GM21526 (cell line): Measurements from ENCODE around the gene SERPINB1.
"Not testable (repeated sequence)": the region's sequence is repeated elsewhere in the genome, so short reads cannot be mapped to it uniquely, and the experiment has no call there.

Source experiments
- ATAC-seq: cut with Tn5 transposase; IDR thresholded peaks from one replicate; pipeline ENCODE4 v1.9.1; 2021; ENCODE audit warnings: moderate library complexity; ENCODE audit not compliant: unreplicated experiment, low FRiP score

Gene SERPINB1

DNA sequence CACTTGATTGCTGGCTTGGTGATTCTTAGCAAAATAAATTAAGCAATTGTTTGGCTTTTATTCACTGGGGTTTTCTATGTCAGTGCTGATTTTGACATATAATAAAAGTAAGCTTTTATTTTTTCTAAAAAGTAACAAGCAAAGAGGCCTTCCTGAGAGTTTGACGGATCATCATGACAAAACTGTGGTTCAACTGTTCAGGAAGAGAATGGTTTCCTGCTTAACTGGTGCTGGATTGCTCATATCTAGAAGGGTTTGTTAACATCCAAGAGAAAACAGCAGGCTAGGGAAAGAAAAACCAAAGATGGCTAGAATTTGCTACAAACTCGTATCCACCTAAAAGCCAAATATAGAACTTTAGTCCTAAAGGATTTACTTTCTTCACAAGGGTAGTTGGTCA lies 21.2 kb downstream of the SERPINB1 start:
- no peak for ATAC-seq

DNA sequence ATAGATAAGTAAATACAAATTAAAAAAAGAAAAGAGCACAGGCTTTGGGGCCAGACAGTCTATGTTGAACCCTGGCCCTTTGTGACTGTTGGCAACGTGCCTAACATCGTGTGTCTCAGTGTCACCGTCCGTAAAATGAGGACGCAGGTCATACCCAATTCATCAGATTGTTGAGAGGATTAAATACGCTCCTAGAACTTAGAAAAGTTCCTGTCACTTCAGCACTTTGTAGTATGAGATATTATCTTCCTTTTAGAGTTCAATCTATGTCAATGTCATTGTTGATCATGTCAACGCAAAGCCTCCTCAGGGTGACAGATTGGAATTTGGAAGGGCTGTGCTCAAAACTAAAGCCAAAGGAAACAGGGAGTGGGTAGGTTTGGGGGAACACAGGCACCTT lies 21.7 kb downstream of the SERPINB1 start:
- ATAC-seq: no peak

DNA sequence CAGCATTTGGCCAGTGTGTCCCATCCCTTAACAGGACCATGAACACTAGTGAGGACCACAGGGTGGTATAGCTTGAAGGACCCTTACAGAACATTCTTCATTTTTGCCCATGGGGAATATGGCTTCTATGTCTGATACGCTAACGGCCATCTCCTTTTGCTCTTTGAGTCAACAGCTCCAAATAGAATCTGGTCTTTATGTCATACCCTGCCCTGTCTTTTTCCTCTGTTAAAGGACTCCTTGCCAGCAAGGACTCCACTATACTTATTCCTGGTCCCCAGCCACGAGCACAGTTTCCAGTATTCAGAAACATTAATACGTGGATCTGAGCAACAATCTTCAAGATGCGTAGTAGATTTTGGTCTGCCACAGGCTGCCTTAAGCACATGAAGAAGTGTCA lies 22.5 kb downstream of the SERPINB1 start:
- ATAC-seq: no peak

DNA sequence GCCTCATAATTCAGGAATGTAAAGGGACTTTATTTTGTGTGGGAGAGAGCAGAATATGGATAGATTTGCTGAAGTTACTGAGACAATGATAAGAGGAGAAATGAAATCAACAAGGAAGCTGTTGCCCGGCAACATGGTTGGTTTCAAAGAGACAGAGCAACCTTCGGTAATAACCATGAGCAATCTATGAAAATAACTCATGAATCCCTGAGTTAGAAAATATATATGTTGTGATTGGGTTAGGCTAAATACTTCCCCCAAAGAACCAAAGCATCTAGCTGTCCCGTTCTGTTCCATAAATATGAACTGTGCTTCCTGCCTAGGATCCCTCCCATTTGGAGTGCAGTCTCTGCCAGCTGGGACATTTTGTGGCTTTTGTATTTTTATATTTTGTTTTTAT lies 23.1 kb downstream of the SERPINB1 start:
- ATAC-seq: no peak

DNA sequence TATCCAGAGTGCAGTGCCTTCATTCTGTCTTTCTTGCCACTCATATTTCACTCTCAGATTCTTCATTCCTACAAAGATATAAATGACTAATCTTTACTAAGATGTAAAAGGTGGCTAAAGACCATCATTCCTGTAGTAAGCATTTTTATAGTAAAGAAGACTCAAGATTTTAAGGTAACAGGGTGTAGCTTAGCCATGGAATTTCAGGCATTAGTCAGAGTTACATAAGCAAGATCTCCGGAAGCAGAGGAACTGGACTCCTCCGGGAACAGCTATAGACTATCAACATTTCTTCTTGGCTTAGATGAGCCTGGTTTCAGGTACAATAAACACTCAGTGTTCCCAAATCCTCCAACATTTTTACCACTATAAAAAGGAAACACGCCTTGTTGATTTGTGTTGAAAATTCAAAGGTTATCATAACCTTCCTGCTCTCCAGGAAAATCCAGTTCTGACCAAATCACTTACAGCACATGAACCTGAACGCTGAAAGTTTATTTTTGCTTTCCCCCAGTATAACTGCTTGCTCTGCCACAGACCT lies 23.7 kb downstream of the SERPINB1 start:
- no peak for ATAC-seq

DNA sequence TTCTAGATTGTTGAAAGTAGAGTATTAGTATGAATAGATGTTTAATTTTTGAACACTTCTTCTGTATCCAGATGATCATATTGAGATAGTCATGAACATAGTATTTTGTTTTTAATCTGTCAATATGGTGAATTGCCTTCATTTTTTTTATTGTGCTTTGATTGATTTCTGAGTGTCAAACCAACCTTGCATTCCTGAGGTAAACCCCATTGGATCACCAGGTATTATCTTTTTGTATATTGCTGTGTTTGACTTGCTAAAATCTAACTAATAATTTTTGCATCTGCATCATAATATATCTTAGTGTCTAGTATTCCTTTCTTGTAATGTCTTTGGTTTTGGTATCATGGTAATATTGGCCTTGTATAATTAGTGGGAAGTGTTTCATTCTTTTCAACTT lies 25.5 kb downstream of the SERPINB1 start:
- no peak for ATAC-seq

DNA sequence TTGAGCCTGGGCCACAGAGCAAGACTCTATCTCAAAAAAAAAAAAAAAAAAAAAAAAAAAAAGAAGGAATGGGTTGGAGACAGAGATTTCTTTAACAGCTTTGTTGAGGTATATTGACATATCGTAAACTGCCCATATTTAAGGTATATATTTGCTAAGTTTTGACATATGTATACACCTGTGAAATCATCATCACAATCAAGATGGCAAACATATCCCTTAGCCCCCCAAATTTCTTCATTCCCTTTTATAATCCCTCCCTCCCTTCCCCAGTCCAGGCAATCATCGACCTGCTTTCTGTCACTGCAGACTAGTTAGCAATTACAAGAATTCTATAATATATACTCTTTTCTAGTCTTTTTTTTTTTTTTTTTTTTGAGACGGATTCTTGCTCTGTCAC lies 29.0 kb downstream of the SERPINB1 start:
- no peak for ATAC-seq

DNA sequence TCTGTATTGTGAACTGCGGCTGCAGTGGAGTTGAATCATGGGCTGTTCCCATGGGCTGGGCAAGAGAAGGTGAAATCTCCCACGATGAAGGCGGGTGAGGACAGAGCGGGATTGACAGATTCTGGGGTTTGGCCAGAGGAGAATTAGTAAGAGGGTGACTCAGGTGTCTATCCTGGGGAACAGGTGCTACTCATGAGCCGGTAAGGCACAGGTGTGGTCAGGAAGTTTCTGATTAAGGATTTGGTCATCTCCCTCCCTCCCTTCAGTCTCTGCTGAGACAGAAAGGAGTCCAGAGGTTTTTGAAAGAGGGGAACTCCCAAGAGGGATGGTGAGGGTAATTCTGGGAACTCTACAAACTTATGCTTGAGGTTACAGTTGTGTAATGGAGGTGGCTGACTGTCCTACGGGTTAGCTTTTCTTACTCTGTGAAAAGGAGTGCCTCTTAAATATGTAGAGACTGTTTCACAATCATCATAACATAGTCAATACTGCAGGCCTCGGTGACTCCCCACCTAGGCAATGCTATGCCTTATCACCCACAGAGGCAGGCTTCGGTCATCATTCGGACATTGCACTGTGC lies 31.5 kb downstream of the SERPINB1 start:
- no peak for ATAC-seq

DNA sequence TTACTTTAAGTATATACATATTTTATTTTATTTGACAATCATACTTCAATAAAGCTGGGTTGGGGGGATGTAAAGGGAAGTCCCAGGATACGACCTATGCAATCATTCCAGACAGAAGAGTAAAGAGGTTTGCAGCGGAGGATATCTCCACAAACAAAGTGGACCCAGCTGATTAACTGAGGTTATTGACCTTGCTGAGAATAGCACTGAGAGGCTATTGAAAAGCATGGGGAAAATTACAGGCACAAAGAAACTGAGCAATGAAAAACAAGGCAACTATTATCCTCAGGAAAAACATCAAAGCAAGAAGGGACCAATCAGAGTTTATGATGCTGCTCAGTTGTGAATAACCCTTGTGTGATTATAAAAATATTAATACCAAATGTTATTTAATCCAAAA lies 32.6 kb downstream of the SERPINB1 start:
- ATAC-seq: no peak

DNA sequence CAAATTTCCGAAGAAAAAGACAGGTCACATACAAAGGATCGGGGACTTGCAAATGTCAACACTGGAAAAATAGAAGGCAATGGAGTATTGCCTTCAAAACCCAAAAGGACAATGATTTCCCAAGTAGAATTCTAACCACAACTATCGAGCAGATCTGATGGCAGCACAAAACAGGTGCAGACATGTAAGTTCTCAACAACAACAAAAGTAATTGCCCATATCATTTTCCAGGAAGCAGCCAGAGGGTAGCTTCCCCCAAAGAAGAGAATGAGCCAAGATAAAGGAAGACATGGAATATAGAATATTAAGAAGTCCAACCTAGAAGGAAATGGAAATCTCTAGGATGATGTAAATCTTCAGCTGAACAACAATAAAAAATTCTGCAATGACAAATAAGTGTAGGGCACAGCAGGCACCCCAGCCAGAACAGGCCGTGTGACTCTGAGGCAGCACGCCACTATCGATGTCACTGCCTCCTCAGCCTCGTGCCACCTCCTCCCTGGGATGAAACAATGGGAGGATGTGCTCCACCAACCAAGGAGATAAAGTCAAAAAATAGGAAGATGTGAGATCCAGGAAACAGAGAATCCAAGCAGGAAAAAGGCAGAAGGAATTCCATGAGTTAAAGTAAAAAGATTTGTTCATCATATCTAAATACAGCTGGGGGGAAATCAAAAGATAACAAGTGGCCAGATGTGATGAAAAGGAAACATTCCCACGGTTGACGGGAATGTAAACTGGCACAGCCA lies 34.1 kb downstream of the SERPINB1 start:
- no peak for ATAC-seq

DNA sequence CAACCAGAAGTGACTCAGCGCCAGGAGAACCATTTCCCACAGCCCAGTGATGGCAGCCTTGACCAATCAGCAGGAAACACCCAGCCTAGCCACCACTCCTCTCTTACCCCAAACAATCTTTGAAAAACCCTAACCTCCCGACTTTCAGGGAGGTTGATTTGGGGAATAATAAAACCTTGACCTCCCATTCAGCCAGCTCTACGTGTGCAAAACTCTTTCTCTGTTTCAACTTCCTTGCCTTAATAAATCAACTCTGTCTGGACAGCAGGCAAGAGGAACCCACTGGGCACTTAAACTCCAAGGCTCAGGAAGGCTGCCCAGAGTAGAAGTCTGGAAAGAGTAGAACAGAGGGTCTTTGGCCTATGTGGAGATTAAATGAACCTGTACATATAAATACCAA lies 35.0 kb downstream of the SERPINB1 start:
- ATAC-seq: no peak

DNA sequence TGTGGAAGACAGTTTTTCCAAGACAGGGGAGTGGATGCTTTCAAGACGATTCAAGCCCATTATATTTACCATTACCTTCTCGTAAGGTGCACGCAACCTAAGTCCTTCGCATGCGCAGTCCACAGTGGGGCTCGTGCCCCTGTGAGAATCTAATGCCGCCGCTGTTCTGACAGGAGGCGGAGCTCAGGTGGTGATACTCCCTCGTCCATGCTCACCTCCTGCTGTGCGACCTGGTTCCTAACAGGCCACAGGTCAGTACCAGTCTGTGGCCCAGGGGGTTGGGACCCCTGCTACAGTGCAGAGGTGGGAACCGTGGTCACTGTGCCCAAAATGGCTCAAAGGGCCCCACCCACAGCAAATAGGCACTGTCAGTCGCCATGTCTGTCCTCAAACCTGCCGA lies 36.6 kb downstream of the SERPINB1 start:
- no peak for ATAC-seq

DNA sequence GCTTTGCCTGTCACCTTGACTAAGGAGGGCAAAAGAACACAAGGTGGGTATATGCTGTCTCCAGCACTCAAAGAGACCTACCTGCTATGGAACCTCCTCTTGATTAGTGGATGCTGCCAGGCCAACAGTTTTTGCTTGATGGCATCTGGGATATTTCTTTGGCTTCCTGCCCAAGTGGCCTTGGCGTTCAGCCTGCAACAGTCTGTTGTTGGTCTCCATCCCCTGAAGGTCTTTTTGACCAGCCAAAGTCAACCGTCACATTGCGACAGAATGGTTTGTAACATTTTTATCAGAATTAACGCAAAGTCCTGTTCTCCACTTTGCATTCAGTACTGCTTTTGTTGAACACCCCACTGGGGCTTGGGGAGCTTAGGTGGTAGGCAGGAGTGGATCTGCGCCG lies 37.1 kb downstream of the SERPINB1 start:
- ATAC-seq: no peak

DNA sequence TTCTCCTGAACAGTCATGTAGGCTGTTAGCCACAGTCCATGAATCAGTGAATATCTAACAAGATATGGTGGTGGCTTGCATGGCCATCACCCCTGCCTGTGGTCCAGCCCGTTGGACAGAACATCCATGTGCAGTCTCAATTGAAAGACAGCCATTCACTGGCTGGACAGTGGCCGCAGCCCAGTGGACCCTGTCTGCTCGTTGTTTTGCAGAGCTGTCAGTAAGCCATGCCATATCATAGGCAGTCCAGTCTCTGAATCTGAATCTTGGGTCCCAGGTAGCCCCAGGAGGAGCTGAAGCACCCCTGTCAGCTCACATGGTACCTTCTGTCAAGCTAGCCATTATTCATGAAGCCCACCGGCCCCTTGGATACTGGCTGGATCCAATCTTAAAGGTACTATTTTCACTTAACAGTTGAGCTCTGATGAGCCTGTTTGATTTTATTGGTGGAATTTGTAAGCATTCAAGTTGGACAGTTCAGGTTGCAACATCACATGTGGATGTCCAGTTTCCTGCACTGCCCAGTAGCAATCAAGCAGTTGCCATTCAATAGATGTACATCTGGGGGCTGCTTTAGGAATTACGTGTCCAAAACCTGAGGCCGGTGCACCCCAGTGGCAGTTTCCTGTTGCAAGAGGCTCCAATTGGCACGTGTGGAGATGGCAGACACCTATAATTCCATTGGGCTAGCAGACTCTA lies 37.8 kb downstream of the SERPINB1 start:
- ATAC-seq: no peak

DNA sequence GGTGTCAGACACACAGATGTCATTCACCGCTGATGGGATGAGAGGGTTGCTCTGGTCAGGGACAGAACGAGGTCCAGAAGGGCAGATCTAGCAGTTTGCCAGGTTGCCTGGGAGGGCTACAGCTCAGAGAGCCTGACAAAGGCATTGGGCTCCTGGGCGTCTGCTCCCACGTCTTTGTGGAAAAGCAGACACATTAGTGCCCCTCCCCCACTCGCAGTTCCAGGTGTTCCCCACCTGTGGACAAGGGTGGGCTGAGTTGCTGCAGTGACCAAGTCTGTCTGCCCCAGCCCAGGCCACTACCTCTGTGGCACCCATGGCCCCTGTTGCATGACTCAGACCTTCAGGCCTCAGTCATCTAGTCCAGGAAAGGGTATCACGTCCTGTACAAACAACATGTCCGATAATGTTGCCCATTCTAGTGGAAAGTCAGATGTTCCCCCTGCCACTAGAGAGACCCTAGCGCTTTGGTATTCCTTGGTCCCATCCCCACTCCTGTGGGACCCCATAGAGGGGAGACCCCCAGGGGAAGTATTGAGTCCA lies 39.1 kb downstream of the SERPINB1 start:
- ATAC-seq: no peak

DNA sequence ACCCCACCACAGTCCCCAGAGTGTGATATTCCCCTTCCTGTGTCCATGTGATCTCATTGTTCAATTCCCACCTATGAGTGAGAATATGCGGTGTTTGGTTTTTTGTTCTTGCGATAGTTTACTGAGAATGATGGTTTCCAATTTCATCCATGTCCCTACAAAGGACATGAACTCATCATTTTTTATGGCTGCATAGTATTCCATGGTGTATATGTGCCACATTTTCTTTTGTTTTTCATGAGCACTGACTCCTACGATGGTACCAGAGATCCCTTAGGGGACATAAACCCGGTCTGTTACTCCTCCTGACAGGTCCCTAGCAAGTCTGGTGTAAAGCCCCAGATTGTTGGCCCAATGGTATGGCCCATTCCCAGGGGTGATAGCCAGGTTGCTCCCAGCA lies 40.0 kb downstream of the SERPINB1 start:
- not testable (repeated sequence) for ATAC-seq

DNA sequence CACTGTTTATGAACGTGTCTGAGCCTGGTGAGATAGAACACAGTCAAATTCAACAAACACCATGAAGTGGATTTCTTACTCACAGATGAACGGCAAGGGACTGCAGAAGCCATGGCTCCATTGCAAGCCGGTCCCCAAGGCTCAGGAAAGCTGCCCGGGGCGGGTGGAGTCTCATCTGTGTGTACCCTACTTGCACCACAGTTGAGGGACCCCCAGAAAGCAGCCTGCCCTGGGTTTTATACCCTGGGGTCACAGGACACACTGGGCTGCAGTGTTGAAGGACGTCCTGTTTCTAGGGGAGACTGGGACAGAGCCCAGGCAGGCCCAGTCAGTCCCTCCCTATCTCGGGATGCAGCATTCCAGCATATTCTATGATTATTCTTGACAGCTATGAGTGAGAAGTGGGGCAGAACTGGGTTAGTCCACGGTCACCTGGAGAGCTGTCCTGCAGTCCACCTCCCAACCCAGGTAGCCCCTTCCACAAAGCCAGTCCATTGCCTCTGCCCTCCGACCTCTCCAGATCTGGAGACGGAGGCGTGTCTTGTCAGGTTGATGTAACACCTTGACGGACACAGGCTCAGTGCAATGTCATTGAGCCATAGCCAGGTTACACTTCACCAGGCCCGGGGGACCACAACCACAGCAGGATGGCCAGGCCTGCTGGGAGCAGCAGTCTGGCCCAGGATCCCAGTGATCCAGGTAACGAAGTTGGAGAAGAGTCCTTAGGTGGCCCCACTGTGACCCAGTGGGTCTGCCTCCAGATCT lies 40.9 kb downstream of the SERPINB1 start:
- no peak for ATAC-seq

DNA sequence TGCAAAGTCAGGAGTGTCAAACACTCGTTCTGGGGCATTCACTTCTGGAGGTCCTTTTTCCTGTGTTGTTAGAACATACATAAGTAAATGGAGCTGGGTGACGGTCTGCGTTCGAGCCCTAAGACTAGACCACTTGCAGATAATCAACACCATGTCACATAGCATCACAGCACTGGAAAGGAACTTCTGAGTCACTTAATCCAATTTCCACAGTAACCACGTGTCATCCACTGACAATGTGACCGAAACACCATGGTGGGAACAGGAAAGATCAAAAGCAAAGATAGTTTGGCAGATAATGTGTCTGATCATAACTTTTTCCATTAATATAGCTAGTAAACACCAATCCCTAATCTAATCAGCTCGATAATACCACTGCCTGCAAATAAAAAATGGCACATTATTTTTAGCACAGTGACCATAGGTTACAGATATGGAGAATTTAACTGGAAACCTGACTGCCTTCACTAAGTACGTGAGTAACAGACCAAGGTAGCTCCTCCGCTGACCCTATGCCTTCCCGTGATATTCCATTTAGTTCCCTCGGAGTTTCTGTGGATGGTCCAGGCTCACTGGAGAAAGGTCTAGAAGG lies 41.6 kb downstream of the SERPINB1 start:
- no peak for ATAC-seq

DNA sequence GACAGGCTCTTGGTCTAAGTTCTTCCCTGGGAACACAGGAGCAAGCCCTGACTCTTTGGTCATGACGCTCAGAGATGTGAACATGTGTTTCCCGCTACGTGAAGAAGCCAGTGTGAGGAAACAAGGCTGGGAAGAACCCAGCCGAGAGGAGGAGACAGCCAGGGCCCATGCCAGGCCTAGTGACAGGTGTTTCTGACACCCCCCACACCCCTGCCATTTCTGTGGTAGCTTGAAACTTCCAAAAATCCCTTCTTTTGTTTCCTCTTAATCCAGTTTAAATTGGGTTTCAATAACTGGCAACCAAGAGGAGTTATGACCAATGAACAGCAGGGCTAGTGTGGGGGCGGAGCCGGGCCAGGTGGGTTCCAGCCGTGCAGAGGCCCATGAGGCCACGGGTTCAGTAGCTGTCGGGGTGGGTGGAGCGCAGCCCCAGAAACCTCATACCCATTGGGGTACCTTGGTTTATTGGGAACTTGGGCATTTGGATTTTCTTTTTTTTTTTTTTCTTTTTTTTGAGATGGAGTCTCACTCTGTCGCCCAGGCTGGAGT lies 43.0 kb downstream of the SERPINB1 start:
- ATAC-seq: no peak

DNA sequence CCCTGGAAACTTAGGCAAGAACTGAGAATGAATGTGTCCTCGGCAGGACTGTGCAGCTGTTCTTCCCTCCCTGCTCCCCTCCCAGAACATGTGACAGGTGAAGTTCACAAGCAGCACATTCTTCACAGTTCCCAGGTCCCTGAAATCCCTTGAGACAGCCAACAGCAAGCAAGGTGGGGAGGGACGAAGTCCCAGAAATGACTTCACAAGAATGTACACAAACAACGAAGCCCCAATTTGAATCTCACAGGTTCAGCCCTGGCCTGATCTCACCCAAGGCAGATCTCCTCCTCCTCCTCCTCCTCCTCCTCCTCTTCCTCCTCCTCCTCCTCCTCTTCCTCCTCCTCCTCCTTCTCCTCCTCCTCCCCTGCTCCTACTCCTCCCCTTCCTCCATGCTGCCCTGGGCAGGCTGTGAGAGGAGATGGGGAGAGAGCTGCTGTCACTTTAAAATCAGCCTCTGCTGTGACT lies 44.1 kb downstream of the SERPINB1 start:
- no peak for ATAC-seq
